Thyroid gland (tissue), 4 donors: ENCODE data around the gene SLC25A10. TPM values are rescaled to one million over a fixed set of nuclear protein-coding genes. Genes with fewer than 3 reads are reported as not detected.
A peak's percentile ranks its signal among the peaks of the same experiment; 100 is the strongest.

Experiments
- DNase-seq, 2 donors: peaks; one replicate each; pipeline ENCODE4 v3.0.0-alpha.2; 2019
- H3K27ac ChIP-seq, 3 donors: fragments of 200-600 bp; sonication (generic); 1 replicate in 2 of 3; 2 replicates in 1 of 3; pipeline ENCODE4 v1.5.1; 2016 to 2019; ENCODE audit warnings: mild to moderate bottlenecking in 1 of 3, moderate library complexity in 1 of 3
- H3K27me3 ChIP-seq: fragments of 200-600 bp; sonication (generic); one replicate; pipeline ENCODE4 v1.5.1; 2019
- H3K36me3 ChIP-seq, 2 donors: fragments of 200-600 bp; sonication (generic); one replicate each; pipeline ENCODE4 v1.5.1; 2016 to 2019
- H3K4me1 ChIP-seq, 2 donors: fragments of 200-600 bp; sonication (generic); one replicate each; pipeline ENCODE4 v1.5.1; 2017 to 2019
- H3K4me3 ChIP-seq, 3 donors: fragments of 200-600 bp; sonication (generic); replicated peaks in 1 of 3; 1 replicate in 2 of 3; 2 replicates in 1 of 3; pipeline ENCODE4 v1.5.1; 2016; ENCODE audit warnings: mild to moderate bottlenecking in 1 of 3
- H3K9me3 ChIP-seq: fragments of 200-600 bp; sonication (generic); one replicate; pipeline ENCODE4 v1.5.1; 2017
- POLR2A ChIP-seq, 2 donors: fragments of 450-650 bp; IDR thresholded peaks; one replicate each; pipeline ENCODE4 v1.6.1; 2017; ENCODE audit warnings: antibody characterized with exemption in 2 of 2, mild to moderate bottlenecking in 2 of 2, moderate library complexity in 1 of 2
- WGBS, 2 donors: methylation state at CpG; one replicate each; pipeline ENCODE4 v1.1.5; 2017; 5-methylcytosine and 5-hydroxymethylcytosine counted together
- intact Hi-C: fragments of 100-400 bp; cut with DNase I; formaldehyde crosslinking; loops from one replicate; pipeline ENCODE4 v1.15.1; 2023
- total RNA-seq, 4 donors: library from RNA; depleted of rRNA; stranded (reverse); fragments of >200 nt; gene quantifications; one replicate each; pipeline ENCODE4 v1.2.3, GENCODE V29; 2016
- TF ChIP-seq, protein P1 (sequence below), 6 experiments: fragments of 200-600 bp in 3 of 6; fragments of 450-650 bp in 3 of 6; sonication (generic) in 3 of 6; IDR thresholded peaks; one replicate each; pipeline ENCODE4 v1.5.1; 2016 to 2019; ENCODE audit warnings: antibody characterized with exemption in 6 of 6, mild to moderate bottlenecking in 2 of 6, inconsistent platforms in 1 of 6, moderate library complexity in 1 of 6

Gene SLC25A10
- total RNA-seq, 4 donors from 2014 or later = 8.9 to 26.3 (median 20.8) TPM

DNA sequence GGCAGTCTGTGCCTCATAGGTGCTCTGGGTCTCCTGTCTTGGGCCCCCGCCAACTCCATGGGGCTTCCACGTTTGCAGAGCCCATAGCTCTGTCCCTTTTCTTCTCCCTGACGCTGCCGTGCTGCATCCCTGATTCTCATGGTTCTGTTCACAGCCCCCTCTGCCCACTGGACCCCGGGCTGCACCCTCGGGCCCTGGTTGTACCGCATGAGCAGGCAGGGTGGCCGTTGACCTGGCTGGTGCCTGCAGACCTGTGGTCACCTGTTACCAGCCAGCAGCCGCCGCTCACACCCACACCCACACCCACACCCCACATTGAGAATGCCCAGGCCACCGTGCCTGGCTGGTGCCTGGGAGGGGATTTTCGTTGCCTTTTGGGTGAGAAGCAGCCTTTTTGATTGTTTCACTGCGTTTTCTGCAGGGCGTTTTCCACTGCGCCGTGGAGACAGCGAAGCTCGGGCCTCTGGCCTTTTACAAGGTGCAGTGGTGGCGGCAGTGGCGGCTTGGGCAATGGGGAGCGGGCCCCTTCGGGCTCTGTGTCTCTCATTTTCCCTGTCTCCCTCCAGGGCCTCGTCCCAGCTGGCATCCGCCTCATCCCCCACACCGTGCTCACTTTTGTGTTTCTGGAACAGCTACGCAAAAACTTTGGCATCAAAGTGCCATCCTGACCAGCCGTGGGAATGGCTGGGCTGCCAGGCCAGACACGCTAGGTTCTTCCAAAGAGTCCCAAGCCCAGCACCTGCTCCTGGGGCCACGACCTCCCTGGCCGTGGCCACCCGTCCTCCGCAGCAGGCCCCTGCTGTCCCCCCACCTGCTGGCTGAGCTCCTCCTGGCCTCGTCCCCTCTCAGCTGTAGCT is 7.6 kb downstream of the SLC25A10 start:
- DNase-seq = no peak
- Histone ChIP-seq H3K4me1 (peaks cover 19 to 21% of the 10 kb centered on the region in 2 donors), H3K9me3 (no peaks in the 10 kb centered on the region), H3K4me3 (no peak overlapping the region), H3K27ac (no peak overlapping the region), H3K27me3 (no peaks in the 10 kb centered on the region), H3K36me3 (no peaks in the 10 kb centered on the region)
- 92 to 94% methylated on average over 30 to 32 of the region's 33 CpGs for WGBS, 2 donors
- intact Hi-C loops = no loop called here
- TF ChIP-seq POLR2A (IDR thresholded peaks at IDR 0.05) = no peak
- TF ChIP-seq, protein P1, sequence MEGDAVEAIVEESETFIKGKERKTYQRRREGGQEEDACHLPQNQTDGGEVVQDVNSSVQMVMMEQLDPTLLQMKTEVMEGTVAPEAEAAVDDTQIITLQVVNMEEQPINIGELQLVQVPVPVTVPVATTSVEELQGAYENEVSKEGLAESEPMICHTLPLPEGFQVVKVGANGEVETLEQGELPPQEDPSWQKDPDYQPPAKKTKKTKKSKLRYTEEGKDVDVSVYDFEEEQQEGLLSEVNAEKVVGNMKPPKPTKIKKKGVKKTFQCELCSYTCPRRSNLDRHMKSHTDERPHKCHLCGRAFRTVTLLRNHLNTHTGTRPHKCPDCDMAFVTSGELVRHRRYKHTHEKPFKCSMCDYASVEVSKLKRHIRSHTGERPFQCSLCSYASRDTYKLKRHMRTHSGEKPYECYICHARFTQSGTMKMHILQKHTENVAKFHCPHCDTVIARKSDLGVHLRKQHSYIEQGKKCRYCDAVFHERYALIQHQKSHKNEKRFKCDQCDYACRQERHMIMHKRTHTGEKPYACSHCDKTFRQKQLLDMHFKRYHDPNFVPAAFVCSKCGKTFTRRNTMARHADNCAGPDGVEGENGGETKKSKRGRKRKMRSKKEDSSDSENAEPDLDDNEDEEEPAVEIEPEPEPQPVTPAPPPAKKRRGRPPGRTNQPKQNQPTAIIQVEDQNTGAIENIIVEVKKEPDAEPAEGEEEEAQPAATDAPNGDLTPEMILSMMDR (IDR thresholded peaks at IDR 0.05) = no peak

DNA sequence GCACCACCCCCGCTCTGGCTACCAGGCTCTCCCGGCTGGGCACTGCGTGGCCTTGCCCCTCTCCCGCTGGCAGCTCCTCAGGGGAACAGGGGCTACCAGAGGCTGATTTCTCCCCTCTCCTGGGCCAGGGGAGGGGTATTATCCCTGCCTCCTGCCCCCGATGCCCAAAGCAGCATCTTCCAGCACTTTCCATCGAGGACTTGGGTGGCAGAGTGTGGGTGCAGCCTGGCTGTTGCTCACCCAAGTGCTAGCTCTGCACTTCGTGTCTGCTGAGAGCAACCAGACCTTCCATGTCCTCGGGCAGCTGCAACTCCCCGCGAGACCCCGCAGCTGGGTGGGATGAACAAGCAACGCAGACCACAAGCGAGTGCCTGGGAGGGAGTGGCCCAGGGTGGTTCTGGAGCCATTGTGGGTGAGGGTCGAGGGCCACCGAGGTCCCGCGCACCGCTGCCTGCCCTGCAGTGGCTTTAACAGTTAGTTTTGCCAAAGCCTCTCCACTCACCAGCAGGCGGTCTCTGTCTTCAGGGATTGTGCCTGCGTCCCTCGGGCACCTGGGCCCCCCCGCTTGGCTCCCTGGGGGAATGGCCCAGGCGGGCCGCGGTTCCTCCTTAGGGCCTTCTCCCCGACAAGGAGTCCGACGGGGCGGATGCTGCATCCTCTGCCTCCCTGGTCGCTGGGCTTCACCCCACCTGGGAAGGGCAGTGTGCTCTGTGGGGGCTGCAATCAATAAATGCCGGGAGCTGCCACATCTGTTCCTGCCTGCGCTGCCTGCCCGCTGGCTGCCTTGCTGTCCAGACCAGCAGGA is 8.4 kb downstream of the SLC25A10 start:
- intact Hi-C loops = no loop called here
- peaks cover 19 to 21% of the 10 kb centered on the region in 2 donors for H3K4me1 ChIP-seq
- DNase-seq = no peak
- no peaks in the 10 kb centered on the region for H3K36me3 ChIP-seq
- H3K27ac ChIP-seq = no peak overlapping the region
- no peaks in the 10 kb centered on the region for H3K27me3 ChIP-seq
- WGBS, 2 donors = 87 to 89% methylated on average over 17 to 32 of the region's 33 CpGs
- H3K9me3 ChIP-seq = no peaks in the 10 kb centered on the region
- no peak overlapping the region for H3K4me3 ChIP-seq
- no peak for TF ChIP-seq POLR2A (IDR thresholded peaks at IDR 0.05)
- TF ChIP-seq, protein P1 (IDR thresholded peaks at IDR 0.05) = no peak

DNA sequence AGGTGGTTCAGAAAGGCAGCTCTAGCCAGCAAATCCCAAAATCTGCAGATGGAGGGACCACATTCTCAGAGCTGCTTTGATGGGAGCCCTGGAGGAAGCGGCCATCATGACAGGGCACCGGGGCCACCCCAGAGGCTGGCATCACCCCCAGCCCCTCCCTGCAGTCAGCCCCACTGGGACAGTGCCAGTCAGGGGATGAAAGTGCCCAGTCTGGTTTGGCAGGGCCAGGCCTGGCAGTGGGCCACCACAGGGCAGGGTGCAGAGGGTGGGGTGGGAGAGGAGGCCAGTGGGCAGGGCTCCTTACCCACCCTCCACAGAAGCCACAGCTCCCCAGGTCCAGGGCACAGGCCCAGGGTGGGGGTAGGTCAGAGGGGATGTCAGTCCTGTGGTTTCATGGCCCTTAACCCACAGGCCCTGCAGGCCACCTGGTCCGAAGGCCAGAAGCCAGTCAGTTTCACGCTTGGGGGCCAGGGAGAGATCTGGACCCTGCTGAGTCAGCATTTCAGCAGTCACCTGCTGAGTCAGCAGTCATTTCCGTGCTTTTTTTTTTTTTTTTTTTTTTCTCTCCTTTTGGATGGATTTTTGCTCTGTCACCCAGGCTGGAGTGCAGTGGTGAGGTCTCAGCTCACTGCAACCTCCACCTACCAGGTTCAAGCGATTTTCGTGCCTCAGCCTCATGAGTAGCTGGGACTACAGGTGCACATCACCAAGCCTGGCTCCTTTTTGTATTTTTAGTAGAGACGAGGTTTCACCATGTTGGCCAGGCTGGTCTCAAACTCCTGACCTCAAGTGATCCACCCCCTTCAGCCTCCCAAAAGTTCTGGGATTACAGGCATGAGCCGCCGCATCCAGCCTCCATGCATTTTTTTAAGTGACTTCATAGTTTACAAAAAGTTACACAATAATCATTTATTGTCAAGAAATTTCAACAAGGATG is 10.4 kb downstream of the SLC25A10 start:
- H3K36me3 ChIP-seq = no peaks in the 10 kb centered on the region
- peak; percentile 97 for DNase-seq
- H3K4me1 ChIP-seq = peaks cover 19 to 21% of the 10 kb centered on the region in 2 donors
- 28 to 35% methylated on average over 9 to 10 of the region's 10 CpGs for whole genome bisulfite sequencing, 2 donors
- H3K4me3 ChIP-seq = no peak overlapping the region
- no peaks in the 10 kb centered on the region for H3K27me3 ChIP-seq
- peak in 1 of 2 donors; percentile 16 for TF ChIP-seq POLR2A (IDR thresholded peaks at IDR 0.05)
- TF ChIP-seq, protein P1 (IDR thresholded peaks at IDR 0.05) = peak in 3 of 6 experiments; percentile 4 to 41 (median 26)
- intact Hi-C loops = no loop called here
- no peaks in the 10 kb centered on the region for H3K9me3 ChIP-seq
- H3K27ac ChIP-seq = peak overlapping the region; percentile 73 to 77 (median 75)

DNA sequence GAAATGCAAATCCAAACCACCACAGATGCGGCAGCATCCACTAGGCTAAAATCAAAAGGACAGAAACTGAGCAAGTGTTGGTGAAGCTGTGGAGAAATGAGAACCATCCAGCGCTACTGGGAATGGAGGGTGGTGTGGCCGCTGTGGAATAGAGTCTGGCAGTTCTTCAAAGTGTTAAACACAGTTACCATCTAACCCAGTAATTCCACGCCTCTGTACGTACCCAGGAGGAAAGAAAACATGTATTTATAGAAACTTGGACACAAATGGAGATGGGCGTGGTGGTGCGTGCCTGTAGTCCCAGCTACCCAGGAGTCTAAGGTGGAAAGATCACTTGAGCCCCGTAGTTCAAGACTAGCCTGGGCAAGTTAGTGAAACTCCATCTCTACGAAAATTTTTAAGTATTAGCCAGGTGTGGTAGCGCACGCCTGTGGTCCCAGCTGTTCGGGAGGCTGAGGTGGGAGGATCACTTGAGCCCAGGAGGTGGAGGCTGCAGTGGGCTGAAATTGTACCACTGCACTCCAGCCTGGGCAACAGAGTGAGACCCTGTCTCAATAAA is 11.6 kb downstream of the SLC25A10 start:
- H3K4me1 ChIP-seq = peaks cover 19 to 21% of the 10 kb centered on the region in 2 donors
- WGBS, 2 donors = 51 to 53% methylated on average over 12 of the region's 12 CpGs
- H3K36me3 ChIP-seq = no peaks in the 10 kb centered on the region
- intact Hi-C loops = no loop called here
- no peak for DNase-seq
- TF ChIP-seq POLR2A (IDR thresholded peaks at IDR 0.05) = no peak
- TF ChIP-seq, protein P1 (IDR thresholded peaks at IDR 0.05) = no peak
- no peaks in the 10 kb centered on the region for H3K27me3 ChIP-seq
- no peak overlapping the region for H3K4me3 ChIP-seq
- H3K27ac ChIP-seq = peak overlapping the region in 2 of 3 donors; percentile 30 to 53
- no peaks in the 10 kb centered on the region for H3K9me3 ChIP-seq
